ENCODE results near the gene ACE2.

Gene ACE2

DNA sequence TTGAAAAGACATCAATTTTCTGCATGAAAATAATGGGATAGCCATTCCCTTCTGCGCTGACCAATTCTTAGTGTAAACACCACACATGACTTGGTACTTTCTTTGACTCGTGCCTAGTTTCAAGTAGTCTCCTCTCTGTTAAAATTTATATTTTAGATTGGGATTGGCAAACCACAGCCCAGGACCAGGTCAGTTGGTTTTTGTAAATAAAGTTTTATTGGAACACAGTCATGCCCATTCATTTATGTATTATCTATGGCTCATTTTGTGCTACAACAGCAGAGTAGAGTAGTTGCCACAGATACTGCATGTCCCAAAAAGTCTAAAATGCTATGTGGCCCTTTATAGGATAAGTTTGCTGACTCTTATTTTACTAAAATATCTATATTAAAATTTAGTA is 53.4 kb downstream of the ACE2 start:
- no peak overlapping the region for H3K4me3 ChIP-seq (ENCODE audit: low read depth, low read length)
- TF ChIP-seq, protein P1, sequence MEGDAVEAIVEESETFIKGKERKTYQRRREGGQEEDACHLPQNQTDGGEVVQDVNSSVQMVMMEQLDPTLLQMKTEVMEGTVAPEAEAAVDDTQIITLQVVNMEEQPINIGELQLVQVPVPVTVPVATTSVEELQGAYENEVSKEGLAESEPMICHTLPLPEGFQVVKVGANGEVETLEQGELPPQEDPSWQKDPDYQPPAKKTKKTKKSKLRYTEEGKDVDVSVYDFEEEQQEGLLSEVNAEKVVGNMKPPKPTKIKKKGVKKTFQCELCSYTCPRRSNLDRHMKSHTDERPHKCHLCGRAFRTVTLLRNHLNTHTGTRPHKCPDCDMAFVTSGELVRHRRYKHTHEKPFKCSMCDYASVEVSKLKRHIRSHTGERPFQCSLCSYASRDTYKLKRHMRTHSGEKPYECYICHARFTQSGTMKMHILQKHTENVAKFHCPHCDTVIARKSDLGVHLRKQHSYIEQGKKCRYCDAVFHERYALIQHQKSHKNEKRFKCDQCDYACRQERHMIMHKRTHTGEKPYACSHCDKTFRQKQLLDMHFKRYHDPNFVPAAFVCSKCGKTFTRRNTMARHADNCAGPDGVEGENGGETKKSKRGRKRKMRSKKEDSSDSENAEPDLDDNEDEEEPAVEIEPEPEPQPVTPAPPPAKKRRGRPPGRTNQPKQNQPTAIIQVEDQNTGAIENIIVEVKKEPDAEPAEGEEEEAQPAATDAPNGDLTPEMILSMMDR (IDR thresholded peaks at IDR 0.05; ENCODE audit: insufficient read depth, low read depth, low read length, missing control alignments): no peak
- no peak for DNase-seq (ENCODE audit: low read depth)

DNA sequence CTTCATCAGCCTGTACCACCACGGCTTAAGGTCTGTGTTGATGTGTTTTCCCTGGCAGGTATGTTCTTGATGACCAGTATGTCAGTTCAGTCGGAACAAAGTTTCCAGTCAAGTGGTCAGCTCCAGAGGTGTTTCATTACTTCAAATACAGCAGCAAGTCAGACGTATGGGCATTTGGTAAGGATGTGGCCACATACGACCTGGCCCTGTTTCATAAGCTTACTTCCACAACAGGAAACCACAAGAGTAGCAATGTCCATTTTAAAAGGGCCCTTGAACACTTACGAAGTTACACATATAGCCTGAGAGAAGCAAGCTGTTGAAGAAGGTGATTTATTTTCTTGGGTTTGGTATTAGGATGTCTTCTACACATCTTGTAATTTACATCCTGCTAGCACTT is 54.0 kb downstream of the ACE2 start:
- no peak for DNase-seq (ENCODE audit: low read depth)
- H3K4me3 ChIP-seq (ENCODE audit: low read depth, low read length): no peak overlapping the region
- TF ChIP-seq, protein P1 (IDR thresholded peaks at IDR 0.05; ENCODE audit: insufficient read depth, low read depth, low read length, missing control alignments): no peak

DNA sequence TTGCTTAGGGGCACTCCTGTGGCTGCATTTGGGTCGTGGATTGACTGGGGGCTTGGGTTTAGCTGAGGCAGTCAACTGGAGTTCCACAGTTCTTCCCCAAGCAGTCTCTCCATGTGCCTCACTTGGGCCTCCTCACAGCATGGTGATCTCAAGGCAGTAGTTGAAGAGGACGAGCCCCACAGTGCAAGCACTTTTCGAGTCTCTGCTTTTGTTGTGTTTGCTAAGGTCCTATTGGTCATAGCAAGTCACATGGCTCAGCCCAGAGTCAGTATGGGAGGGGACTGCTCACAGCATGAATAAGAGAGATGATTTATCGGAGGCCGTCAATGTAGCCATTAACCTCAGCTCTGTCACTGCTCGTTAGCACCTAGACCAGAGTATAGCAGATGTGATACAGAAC is 70.4 kb downstream of the ACE2 start:
- no peak overlapping the region for H3K4me3 ChIP-seq (ENCODE audit: low read depth, low read length)
- TF ChIP-seq, protein P1 (IDR thresholded peaks at IDR 0.05; ENCODE audit: insufficient read depth, low read depth, low read length, missing control alignments): no peak
- no peak for DNase-seq (ENCODE audit: low read depth)

DNA sequence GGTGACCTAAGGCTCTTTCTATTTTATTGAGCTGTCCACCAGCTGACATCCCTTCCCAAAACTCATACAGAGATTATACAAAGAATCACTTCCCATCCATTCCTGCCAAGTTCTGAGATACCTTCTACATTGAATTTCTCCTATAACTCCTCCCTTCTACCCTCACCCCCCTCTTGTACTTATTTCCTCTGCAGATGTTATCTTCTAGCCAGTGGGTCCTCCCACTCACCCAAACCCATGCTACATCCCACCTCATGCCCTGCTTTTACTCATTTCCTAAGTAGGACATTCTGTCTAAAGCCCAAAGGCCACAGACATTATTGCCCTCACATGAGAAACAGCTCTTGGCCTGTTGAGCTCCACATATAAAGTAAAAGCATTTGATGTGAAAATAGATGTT is 71.6 kb downstream of the ACE2 start:
- TF ChIP-seq, protein P1 (IDR thresholded peaks at IDR 0.05; ENCODE audit: insufficient read depth, low read depth, low read length, missing control alignments): no peak
- no peak overlapping the region for H3K4me3 ChIP-seq (ENCODE audit: low read depth, low read length)
- no peak for DNase-seq (ENCODE audit: low read depth)

DNA sequence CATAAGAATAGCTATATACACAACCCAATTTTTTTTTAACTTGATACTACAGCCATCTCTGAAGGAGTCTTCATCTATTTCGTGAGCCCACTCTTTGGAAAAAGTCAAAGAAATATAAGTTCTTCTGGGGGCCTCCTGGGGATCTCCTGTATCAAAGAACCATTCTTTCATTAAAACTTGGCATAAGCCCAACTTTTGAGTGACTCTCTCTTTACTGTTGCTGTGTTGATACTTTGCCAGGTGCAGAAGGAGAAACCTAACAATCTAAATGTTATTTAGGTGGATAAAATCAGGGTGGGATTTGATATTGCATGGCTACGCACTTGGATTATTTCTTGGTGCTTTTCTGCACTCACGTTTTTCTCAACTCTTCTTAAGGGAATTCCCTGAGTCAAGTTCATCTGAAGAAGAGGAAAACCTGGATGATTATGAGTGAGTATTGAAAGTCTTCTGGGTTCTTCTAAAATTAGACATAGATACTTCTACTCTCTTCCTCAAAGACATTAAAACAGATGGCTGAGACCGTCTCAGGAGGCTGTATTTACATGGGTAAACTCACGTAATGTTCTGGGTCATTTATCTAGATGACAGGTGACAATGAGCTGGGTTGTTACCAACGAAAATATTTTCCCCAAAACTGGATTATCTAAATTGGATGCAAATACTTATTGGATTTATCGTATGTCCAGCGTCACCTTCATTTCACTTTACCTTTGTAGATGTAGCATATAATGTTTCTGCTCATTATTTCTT is 74.9 kb downstream of the ACE2 start:
- H3K4me3 ChIP-seq (ENCODE audit: low read depth, low read length): no peak overlapping the region
- no peak for DNase-seq (ENCODE audit: low read depth)
- TF ChIP-seq, protein P1 (IDR thresholded peaks at IDR 0.05; ENCODE audit: insufficient read depth, low read depth, low read length, missing control alignments): no peak

DNA sequence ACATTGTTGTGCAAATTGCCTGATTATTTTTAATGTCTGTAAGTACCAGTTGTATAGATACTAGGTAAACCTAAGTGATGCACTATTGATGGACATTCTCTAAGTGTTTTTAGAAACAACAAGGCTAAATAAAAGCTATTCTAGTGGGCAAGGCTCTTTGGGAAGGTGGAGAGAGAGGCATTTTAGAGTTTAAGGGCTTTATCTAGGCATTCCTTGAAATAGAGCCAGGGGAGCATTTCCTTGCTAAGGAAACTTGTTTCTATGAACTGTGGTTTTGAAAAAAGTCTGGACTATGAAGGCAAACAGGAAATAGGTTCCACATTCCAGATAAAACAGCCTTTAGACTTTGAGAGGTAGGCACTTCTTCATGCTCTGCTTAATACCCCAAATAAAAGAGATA is 76.3 kb downstream of the ACE2 start:
- TF ChIP-seq, protein P1 (IDR thresholded peaks at IDR 0.05; ENCODE audit: insufficient read depth, low read depth, low read length, missing control alignments): no peak
- H3K4me3 ChIP-seq (ENCODE audit: low read depth, low read length): no peak overlapping the region
- DNase-seq (ENCODE audit: low read depth): no peak

DNA sequence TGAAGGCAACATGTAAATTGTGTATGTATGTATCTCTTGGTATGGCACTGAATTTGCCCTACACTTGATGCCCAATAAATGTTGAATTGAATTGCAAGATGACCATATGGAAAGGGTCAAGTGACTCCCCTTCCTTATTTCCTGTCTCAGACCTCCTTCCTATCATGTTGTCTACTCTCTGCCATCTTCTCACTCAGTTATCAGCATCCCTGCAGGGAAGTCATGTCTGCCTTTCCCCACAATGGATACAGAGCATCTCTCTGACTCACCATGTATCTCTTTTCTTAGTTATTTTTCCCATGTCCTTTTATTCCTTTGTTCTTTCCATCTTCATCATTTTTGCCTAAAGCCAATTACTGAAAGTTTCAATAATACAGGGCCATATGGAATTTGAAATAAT is 77.7 kb downstream of the ACE2 start:
- TF ChIP-seq, protein P1 (IDR thresholded peaks at IDR 0.05; ENCODE audit: insufficient read depth, low read depth, low read length, missing control alignments): no peak
- no peak for DNase-seq (ENCODE audit: low read depth)

More for the DNA sequence above, 77.7 kb downstream of the ACE2 start:
- no peak overlapping the region for H3K4me3 ChIP-seq (ENCODE audit: low read depth, low read length)
